Spleen (tissue), 7 donors: Measurements from ENCODE around the gene TBX10.

Experiments used
- POLR2A ChIP-seq, 3 donors: fragments of 450-650 bp; IDR thresholded peaks; one replicate each; pipeline ENCODE4 v1.5.1; 2017; ENCODE audit warnings: antibody characterized with exemption in 3 of 3, mild to moderate bottlenecking in 1 of 3
- POLR2AphosphoS5 ChIP-seq, 3 donors: sonication (generic); formaldehyde crosslinking; IDR thresholded peaks; one replicate each; pipeline ENCODE4 v1.5.1; 2017; ENCODE audit warnings: antibody characterized with exemption in 3 of 3
- TF ChIP-seq, protein P1 (sequence below), 11 experiments: fragments of 200-600 bp in 7 of 11; fragments of 450-650 bp in 4 of 11; sonication (generic) in 4 of 11; IDR thresholded peaks in 8 of 11; conservative IDR thresholded peaks in 3 of 11; 1 replicate in 7 of 11; 2 replicates in 4 of 11; pipeline versions ENCODE4 v1.4.0 to v1.8.0; 2016 to 2021; ENCODE audit warnings: antibody characterized with exemption in 11 of 11, inconsistent platforms in 4 of 11, mild to moderate bottlenecking in 1 of 11
- donor health status: DM: no; HTN: no; CAD: no; lungs with moderate emphysema.
- donor health status: DM: no; HTN: no; CAD: no.
- donor health status: DM: no; HTN: no; CAD: no.

GRCh38 chr11:67629386-67630227, 10.0 kb downstream of the TBX10 start, which contains the start of gene NUDT8:
- TF ChIP-seq, protein P1, sequence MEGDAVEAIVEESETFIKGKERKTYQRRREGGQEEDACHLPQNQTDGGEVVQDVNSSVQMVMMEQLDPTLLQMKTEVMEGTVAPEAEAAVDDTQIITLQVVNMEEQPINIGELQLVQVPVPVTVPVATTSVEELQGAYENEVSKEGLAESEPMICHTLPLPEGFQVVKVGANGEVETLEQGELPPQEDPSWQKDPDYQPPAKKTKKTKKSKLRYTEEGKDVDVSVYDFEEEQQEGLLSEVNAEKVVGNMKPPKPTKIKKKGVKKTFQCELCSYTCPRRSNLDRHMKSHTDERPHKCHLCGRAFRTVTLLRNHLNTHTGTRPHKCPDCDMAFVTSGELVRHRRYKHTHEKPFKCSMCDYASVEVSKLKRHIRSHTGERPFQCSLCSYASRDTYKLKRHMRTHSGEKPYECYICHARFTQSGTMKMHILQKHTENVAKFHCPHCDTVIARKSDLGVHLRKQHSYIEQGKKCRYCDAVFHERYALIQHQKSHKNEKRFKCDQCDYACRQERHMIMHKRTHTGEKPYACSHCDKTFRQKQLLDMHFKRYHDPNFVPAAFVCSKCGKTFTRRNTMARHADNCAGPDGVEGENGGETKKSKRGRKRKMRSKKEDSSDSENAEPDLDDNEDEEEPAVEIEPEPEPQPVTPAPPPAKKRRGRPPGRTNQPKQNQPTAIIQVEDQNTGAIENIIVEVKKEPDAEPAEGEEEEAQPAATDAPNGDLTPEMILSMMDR (IDR thresholded peaks at IDR 0.05 in 8 of 11, conservative IDR thresholded peaks at IDR 0.05 in 3 of 11): peak; percentile 42 to 98 (median 92)
- peak in 1 of 3 donors; percentile 18 for TF ChIP-seq POLR2A (IDR thresholded peaks at IDR 0.05)
- TF ChIP-seq POLR2AphosphoS5 (IDR thresholded peaks at IDR 0.05): peak; percentile 66 to 80 (median 68)
